Measurements from ENCODE around the gene KLC3. TPM values are rescaled to one million over a fixed set of nuclear protein-coding genes. Genes with fewer than 3 reads are reported as not detected.

The KLC3 gene
- polyA plus RNA-seq, 1 of the 3 experiments (the other 2 are of a cell fraction), result 1.2 TPM

DNA sequence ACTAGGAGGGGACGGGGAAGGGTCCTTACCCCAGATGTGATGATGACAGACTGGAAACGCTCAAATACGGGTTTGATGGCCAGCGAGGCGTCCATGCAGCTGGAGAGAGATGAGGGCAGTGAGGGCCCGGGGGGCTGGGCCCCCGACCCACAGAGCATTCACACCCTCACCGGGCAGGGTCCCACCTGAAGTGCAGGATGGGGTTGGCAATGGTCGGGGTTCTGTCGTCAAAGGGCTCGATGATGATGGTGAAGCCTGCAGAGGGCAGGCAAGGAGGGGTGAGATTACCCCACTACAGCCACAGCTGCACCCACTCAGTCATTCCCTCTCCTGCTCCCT, 16.9 kb downstream of the KLC3 start:
- no peaks in the 10 kb centered on the region for H3K27me3 ChIP-seq (ENCODE audit: insufficient read depth)
- ChIA-PET CTCF (interaction anchor here (1.3 kb wide), 1 partner anchor 19 kb away, joined by 4 read pairs; no protein-coding TSS in a partner anchor), POLR2A (no interaction called here)
- no peak overlapping the region for H3K9ac ChIP-seq
- TF ChIP-seq CHD2 (IDR thresholded peaks at IDR 0.05; ENCODE audit: low read length, partially characterized antibody) (no peak), SIN3A (IDR thresholded peaks at IDR 0.05; ENCODE audit: borderline replicate concordance, low read depth, low read length) (no peak)
- TF ChIP-seq, protein P1, sequence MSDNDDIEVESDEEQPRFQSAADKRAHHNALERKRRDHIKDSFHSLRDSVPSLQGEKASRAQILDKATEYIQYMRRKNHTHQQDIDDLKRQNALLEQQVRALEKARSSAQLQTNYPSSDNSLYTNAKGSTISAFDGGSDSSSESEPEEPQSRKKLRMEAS (IDR thresholded peaks at IDR 0.05; ENCODE audit: low read depth), result no peak
- no peaks in the 10 kb centered on the region for H3K9me3 ChIP-seq
- no peaks in the 10 kb centered on the region for H4K20me1 ChIP-seq (ENCODE audit: insufficient read depth)
- no peak overlapping the region for H2AFZ ChIP-seq (ENCODE audit: low read depth)
- H3K79me2 ChIP-seq (ENCODE audit: insufficient read depth), result no peaks in the 10 kb centered on the region
- H3K4me1 ChIP-seq (ENCODE audit: control insufficient read depth in 1 of 2, insufficient read depth in 2 of 2, low read depth in 1 of 2, low read length in 1 of 2), result no peaks in the 10 kb centered on the region
- no peak for DNase-seq
- H3K36me3 ChIP-seq (replicated peaks in 1 of 2; ENCODE audit: control insufficient read depth in 1 of 2, insufficient read depth in 2 of 2, low read length in 1 of 2), result peaks cover 14 to 44% of the 10 kb centered on the region in 2 experiments
- no peaks in the 10 kb centered on the region for H3K9me2 ChIP-seq
- H3K4me3 ChIP-seq (ENCODE audit: low read depth in 2 of 2, low read length in 1 of 2), result no peak overlapping the region
- WGBS (ENCODE audit: low lambda C conversion rate), result 95% methylated on average over 8 of the region's 11 CpGs
- H3K27ac ChIP-seq (ENCODE audit: low read depth in 2 of 2, low read length in 1 of 2), result no peak overlapping the region
- no peaks in the 10 kb centered on the region for H3F3A ChIP-seq (replicated peaks; ENCODE audit: insufficient read depth)
- no peak overlapping the region for H3K4me2 ChIP-seq

DNA sequence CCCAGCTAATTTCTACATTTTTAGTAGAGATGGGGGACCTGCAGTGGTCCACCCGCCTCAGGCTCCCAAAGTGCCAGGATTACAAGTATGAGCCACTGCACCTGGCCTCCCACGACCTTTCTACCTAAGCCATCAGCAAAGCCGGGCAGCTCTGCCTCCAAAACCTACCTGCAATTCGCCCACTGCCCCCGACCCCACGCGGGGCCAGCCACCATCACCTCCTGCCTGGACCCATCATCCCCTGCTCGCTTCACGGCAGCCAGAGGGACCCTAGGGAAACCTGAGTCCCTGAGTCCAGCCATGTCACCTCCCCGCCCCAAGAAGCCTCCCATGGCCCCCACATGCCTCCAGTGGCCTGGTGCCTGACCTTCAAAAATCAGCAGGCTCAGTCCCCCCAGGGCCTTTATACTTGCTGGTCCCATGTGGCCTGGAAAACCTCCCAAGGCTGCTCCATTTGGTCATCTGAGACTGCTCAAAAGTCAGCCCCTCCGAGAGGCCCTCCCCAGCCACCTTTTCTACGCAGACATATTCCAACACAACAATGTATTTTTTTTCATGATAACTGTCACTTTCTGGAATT, 17.8 kb downstream of the KLC3 start:
- ChIA-PET POLR2A (no interaction called here), CTCF (interaction anchor here (0.6 to 1.3 kb wide), 2 partner anchors 20 to 658 kb away, joined by 3 to 4 read pairs; no protein-coding TSS in a partner anchor)
- Histone ChIP-seq H3K27ac (ENCODE audit: low read depth in 2 of 2, low read length in 1 of 2) (no peak overlapping the region), H2AFZ (ENCODE audit: low read depth) (no peak overlapping the region), H3K4me3 (ENCODE audit: low read depth in 2 of 2, low read length in 1 of 2) (no peak overlapping the region), H3K9me3 (no peaks in the 10 kb centered on the region), H3K79me2 (ENCODE audit: insufficient read depth) (no peaks in the 10 kb centered on the region; the same call in 1 of the 2 replicates), H3K27me3 (ENCODE audit: insufficient read depth) (no peaks in the 10 kb centered on the region), H4K20me1 (ENCODE audit: insufficient read depth) (no peaks in the 10 kb centered on the region), H3K36me3 (replicated peaks in 1 of 2; ENCODE audit: control insufficient read depth in 1 of 2, insufficient read depth in 2 of 2, low read length in 1 of 2) (peaks cover 14 to 43% of the 10 kb centered on the region in 2 experiments), H3K4me1 (ENCODE audit: control insufficient read depth in 1 of 2, insufficient read depth in 2 of 2, low read depth in 1 of 2, low read length in 1 of 2) (no peaks in the 10 kb centered on the region), H3K4me2 (no peak overlapping the region), H3F3A (replicated peaks; ENCODE audit: insufficient read depth) (no peaks in the 10 kb centered on the region), H3K9ac (no peak overlapping the region), H3K9me2 (no peaks in the 10 kb centered on the region)
- no peak for DNase-seq
- WGBS (ENCODE audit: low lambda C conversion rate), result 100% methylated on average over 2 of the region's 12 CpGs
- TF ChIP-seq MXI1 (IDR thresholded peaks at IDR 0.05; ENCODE audit: low read depth, low read length), result no peak
- TF ChIP-seq YY1 (IDR thresholded peaks at IDR 0.05; ENCODE audit: low read depth), result no peak
- no peak for TF ChIP-seq TAF1 (IDR thresholded peaks at IDR 0.05; ENCODE audit: borderline replicate concordance, low read depth, low read length)
- no peak for TF ChIP-seq FOXJ3 (CRISPR knock-in tag; IDR thresholded peaks at IDR 0.05)
- no peak for TF ChIP-seq RCOR1 (IDR thresholded peaks at IDR 0.05; ENCODE audit: low read length)
- TF ChIP-seq FOSL2 (IDR thresholded peaks at IDR 0.05; ENCODE audit: borderline replicate concordance, low read depth), result no peak
- TF ChIP-seq GATA2 (CRISPR knock-in tag; IDR thresholded peaks at IDR 0.05), result no peak

GRCh38 chr19:45361608-45362007, 21.1 kb downstream of the KLC3 start:
- Histone ChIP-seq H4K20me1 (ENCODE audit: insufficient read depth) (no peaks in the 10 kb centered on the region), H3K27me3 (ENCODE audit: insufficient read depth) (no peaks in the 10 kb centered on the region), H3F3A (replicated peaks; ENCODE audit: insufficient read depth) (no peaks in the 10 kb centered on the region), H3K79me2 (ENCODE audit: insufficient read depth) (peaks cover 11% of the 10 kb centered on the region), H3K27ac (ENCODE audit: low read depth in 2 of 2, low read length in 1 of 2) (no peak overlapping the region), H3K9me3 (no peaks in the 10 kb centered on the region), H3K4me2 (no peak overlapping the region), H3K9me2 (no peaks in the 10 kb centered on the region), H3K4me3 (ENCODE audit: low read depth in 2 of 2, low read length in 1 of 2) (no peak overlapping the region), H3K9ac (no peak overlapping the region), H3K4me1 (ENCODE audit: control insufficient read depth in 1 of 2, insufficient read depth in 2 of 2, low read depth in 1 of 2, low read length in 1 of 2) (no peaks in the 10 kb centered on the region), H3K36me3 (replicated peaks in 1 of 2; ENCODE audit: control insufficient read depth in 1 of 2, insufficient read depth in 2 of 2, low read length in 1 of 2) (peaks cover 7 to 32% of the 10 kb centered on the region in 2 experiments), H2AFZ (ENCODE audit: low read depth) (no peak overlapping the region)
- no peak for DNase-seq
- WGBS (ENCODE audit: low lambda C conversion rate), result 98% methylated on average over 14 of the region's 14 CpGs
- CTCF ChIA-PET, result interaction anchor here (1.5 kb wide), 1 partner anchor 23 kb away, joined by 3 read pairs; no protein-coding TSS in a partner anchor
- TF ChIP-seq, protein P2, sequence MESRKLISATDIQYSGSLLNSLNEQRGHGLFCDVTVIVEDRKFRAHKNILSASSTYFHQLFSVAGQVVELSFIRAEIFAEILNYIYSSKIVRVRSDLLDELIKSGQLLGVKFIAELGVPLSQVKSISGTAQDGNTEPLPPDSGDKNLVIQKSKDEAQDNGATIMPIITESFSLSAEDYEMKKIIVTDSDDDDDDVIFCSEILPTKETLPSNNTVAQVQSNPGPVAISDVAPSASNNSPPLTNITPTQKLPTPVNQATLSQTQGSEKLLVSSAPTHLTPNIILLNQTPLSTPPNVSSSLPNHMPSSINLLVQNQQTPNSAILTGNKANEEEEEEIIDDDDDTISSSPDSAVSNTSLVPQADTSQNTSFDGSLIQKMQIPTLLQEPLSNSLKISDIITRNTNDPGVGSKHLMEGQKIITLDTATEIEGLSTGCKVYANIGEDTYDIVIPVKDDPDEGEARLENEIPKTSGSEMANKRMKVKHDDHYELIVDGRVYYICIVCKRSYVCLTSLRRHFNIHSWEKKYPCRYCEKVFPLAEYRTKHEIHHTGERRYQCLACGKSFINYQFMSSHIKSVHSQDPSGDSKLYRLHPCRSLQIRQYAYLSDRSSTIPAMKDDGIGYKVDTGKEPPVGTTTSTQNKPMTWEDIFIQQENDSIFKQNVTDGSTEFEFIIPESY (IDR thresholded peaks at IDR 0.05; ENCODE audit: borderline replicate concordance, low read depth), result no peak
- TF ChIP-seq TAF1 (IDR thresholded peaks at IDR 0.05; ENCODE audit: borderline replicate concordance, low read depth, low read length), result no peak
- TF ChIP-seq ELF1 (IDR thresholded peaks at IDR 0.05), result no peak
- TF ChIP-seq, protein P1 (IDR thresholded peaks at IDR 0.05; ENCODE audit: low read depth), result no peak
- TF ChIP-seq CHD2 (IDR thresholded peaks at IDR 0.05; ENCODE audit: low read length, partially characterized antibody), result no peak
- TF ChIP-seq YY1 (IDR thresholded peaks at IDR 0.05; ENCODE audit: low read depth), result no peak
- POLR2A ChIA-PET, result interaction anchor here (1.4 kb wide), 1 partner anchor 9 kb away, joined by 3 read pairs; no protein-coding TSS in a partner anchor

All from SK-N-SH (cell line).